Measurements from ENCODE around the gene C11orf24. TPM values are rescaled to one million over a fixed set of nuclear protein-coding genes. Genes with fewer than 3 reads are reported as not detected.

Gene C11orf24
- total RNA-seq, 5 donors from 2014 or later (not counting 1 experiment from before 2014, with no cell fraction given), result 9.5 to 25.3 (median 21.4) TPM

DNA sequence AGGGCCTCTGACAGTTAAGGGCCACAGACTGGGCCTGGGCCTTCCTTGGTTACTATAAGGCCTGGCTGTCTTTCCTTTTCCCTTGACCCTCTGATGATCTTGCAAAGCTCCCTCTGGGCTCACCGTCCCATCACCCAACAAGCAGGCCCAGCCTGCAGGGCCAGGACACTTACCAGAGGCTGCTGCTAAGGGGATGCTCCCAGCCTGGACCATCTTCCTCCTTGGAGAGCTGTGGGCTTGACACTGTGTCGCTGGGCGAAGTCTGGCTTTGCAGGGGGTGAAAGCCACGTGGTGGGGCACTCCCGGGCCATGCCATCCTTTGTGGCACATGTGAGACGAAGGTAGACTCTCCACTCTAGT, 3.9 kb downstream of the C11orf24 start:
- peak overlapping the region in 1 of 2 donors; percentile 22 for H3K27ac Mint-ChIP-seq
- no peaks in the 10 kb centered on the region for H3K27me3 ChIP-seq (replicated peaks in 1 of 2; ENCODE audit: control insufficient read depth in 2 of 2, extremely low read depth in 1 of 2, insufficient read depth in 2 of 2, low read length in 1 of 2)
- H3K27ac ChIP-seq (ENCODE audit: low read length), result no peak overlapping the region
- peaks cover 28 to 44% (median 41%) of the 10 kb centered on the region in 3 donors for H3K4me1 Mint-ChIP-seq
- ChIA-PET POLR2A (interaction anchor here in 1 of 2 donors (0.6 kb wide), 1 partner anchor 64 kb away, joined by 3 read pairs; no protein-coding TSS in a partner anchor), CTCF (no interaction called here)
- H3K9me3 ChIP-seq, result no peaks in the 10 kb centered on the region
- ATAC-seq (replicated peaks in 1 of 4), result no peak
- no peaks in the 10 kb centered on the region for H3K27me3 Mint-ChIP-seq
- peaks cover 3 to 42% of the 10 kb centered on the region in 2 donors for H3K36me3 ChIP-seq (ENCODE audit: control insufficient read depth in 2 of 2, extremely low read depth in 1 of 2, insufficient read depth in 1 of 2, low read length in 1 of 2)
- H3K4me1 ChIP-seq (ENCODE audit: control insufficient read depth in 1 of 2, extremely low read depth in 1 of 2, insufficient read depth in 2 of 2, low read length in 2 of 2), result peaks cover 0 to 28% of the 10 kb centered on the region in 2 experiments
- H3K36me3 Mint-ChIP-seq, result peaks cover 26% of the 10 kb centered on the region
- WGBS (ENCODE audit: insufficient coverage), result 91% methylated on average over 3 of the region's 6 CpGs
- no peak for DNase-seq
- H3K9me3 Mint-ChIP-seq, result no peaks in the 10 kb centered on the region
- no peak overlapping the region for H3K4me3 Mint-ChIP-seq
- H3K4me3 ChIP-seq (ENCODE audit: control insufficient read depth in 1 of 2, extremely low read depth in 1 of 2, low read length in 1 of 2), result no peak overlapping the region

DNA sequence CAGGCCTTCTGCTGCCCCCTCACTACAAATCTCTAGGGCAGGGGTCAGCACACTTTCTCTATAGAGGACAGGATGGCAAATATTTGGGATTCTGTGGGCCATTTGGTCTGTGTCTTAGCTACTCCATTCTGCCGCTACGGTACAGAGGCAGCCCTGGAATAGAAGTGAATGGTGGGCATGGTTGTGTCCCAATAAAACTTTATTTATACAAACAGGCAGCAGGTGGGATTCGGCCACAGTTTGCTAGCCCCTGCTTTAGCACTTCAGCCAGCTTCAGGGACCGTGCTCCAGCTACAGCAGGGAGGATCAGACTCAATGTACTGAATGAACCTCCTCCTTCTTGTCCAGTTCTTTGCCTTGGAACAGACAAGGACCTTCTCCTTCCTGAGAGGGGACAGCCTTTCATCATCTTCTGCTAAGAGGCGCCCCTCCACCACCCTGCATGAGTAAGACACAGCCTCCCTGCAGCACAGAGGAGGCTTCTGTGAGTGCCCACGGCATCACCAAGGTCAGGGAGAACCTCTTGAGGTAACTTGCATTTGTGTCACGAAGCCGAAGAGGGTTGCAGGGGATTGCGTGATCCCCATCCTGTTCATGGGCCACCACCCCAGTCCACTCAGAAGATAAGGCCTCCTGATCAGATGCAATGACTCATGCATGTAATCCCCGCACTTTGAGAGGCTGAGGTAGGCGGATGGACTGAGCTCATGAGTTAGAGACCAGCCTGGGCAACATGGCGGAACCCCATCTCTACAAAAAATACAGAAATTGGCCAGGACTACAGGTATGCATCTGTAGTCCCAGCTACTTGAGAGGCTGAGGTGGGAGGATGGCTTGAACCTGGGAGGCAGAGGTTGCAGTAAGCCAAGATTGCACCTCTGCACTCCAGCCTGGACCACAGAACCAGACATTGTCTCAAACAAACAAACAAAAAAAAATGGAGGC, 4.6 kb downstream of the C11orf24 start:
- Mint-ChIP-seq H3K27ac (no peak overlapping the region), H3K4me3 (no peak overlapping the region), H3K36me3 (peaks cover 32% of the 10 kb centered on the region), H3K9me3 (no peaks in the 10 kb centered on the region), H3K4me1 (peaks cover 22 to 38% (median 36%) of the 10 kb centered on the region in 3 donors), H3K27me3 (no peaks in the 10 kb centered on the region)
- peaks cover 0 to 21% of the 10 kb centered on the region in 2 experiments for H3K4me1 ChIP-seq (ENCODE audit: control insufficient read depth in 1 of 2, extremely low read depth in 1 of 2, insufficient read depth in 2 of 2, low read length in 2 of 2)
- DNase-seq (no peak), ATAC-seq (replicated peaks in 1 of 4) (no peak)
- no peak overlapping the region for H3K27ac ChIP-seq (ENCODE audit: low read length)
- ChIA-PET POLR2A (interaction anchor here in 1 of 2 donors (0.6 kb wide), 1 partner anchor 65 kb away, joined by 3 read pairs; no protein-coding TSS in a partner anchor), CTCF (no interaction called here)
- H3K27me3 ChIP-seq (replicated peaks in 1 of 2; ENCODE audit: control insufficient read depth in 2 of 2, extremely low read depth in 1 of 2, insufficient read depth in 2 of 2, low read length in 1 of 2), result no peaks in the 10 kb centered on the region
- H3K4me3 ChIP-seq (ENCODE audit: control insufficient read depth in 1 of 2, extremely low read depth in 1 of 2, low read length in 1 of 2), result no peak overlapping the region
- 86% methylated on average over 3 of the region's 12 CpGs for whole genome bisulfite sequencing (ENCODE audit: insufficient coverage)
- no peaks in the 10 kb centered on the region for H3K9me3 ChIP-seq
- peaks cover 8 to 49% of the 10 kb centered on the region in 2 donors for H3K36me3 ChIP-seq (ENCODE audit: control insufficient read depth in 2 of 2, extremely low read depth in 1 of 2, insufficient read depth in 1 of 2, low read length in 1 of 2)

GRCh38 chr11:68266121-68266891, 5.5 kb downstream of the C11orf24 start:
- no peak for ATAC-seq (replicated peaks in 1 of 4)
- Mint-ChIP-seq H3K4me1 (peaks cover 21 to 35% (median 35%) of the 10 kb centered on the region in 3 donors), H3K27ac (no peak overlapping the region), H3K4me3 (no peak overlapping the region), H3K36me3 (peaks cover 38% of the 10 kb centered on the region), H3K9me3 (no peaks in the 10 kb centered on the region), H3K27me3 (no peaks in the 10 kb centered on the region)
- H3K27ac ChIP-seq (ENCODE audit: low read length), result no peak overlapping the region
- ChIA-PET POLR2A (no interaction called here), CTCF (interaction anchor here in 1 of 2 donors (1.0 kb wide), 1 partner anchor 9 kb away, joined by 4 read pairs; no protein-coding TSS in a partner anchor)
- peaks cover 0 to 16% of the 10 kb centered on the region in 2 experiments for H3K4me1 ChIP-seq (ENCODE audit: control insufficient read depth in 1 of 2, extremely low read depth in 1 of 2, insufficient read depth in 2 of 2, low read length in 2 of 2)
- H3K27me3 ChIP-seq (replicated peaks in 1 of 2; ENCODE audit: control insufficient read depth in 2 of 2, extremely low read depth in 1 of 2, insufficient read depth in 2 of 2, low read length in 1 of 2), result no peaks in the 10 kb centered on the region
- DNase-seq, result no peak
- H3K9me3 ChIP-seq, result no peaks in the 10 kb centered on the region
- peaks cover 13 to 57% of the 10 kb centered on the region in 2 donors for H3K36me3 ChIP-seq (ENCODE audit: control insufficient read depth in 2 of 2, extremely low read depth in 1 of 2, insufficient read depth in 1 of 2, low read length in 1 of 2)
- no peak overlapping the region for H3K4me3 ChIP-seq (ENCODE audit: control insufficient read depth in 1 of 2, extremely low read depth in 1 of 2, low read length in 1 of 2)
- 97% methylated on average over 9 of the region's 16 CpGs for WGBS (ENCODE audit: insufficient coverage)

GRCh38 chr11:68264741-68265540, 6.8 kb downstream of the C11orf24 start:
- no peak for ATAC-seq (replicated peaks in 1 of 4)
- Mint-ChIP-seq H3K4me1 (peaks cover 10 to 22% (median 21%) of the 10 kb centered on the region in 3 donors), H3K9me3 (no peaks in the 10 kb centered on the region), H3K27ac (no peak overlapping the region), H3K4me3 (no peak overlapping the region), H3K27me3 (no peaks in the 10 kb centered on the region), H3K36me3 (peaks cover 38% of the 10 kb centered on the region)
- H3K27ac ChIP-seq (ENCODE audit: low read length), result no peak overlapping the region
- peaks cover 0 to 2% of the 10 kb centered on the region in 2 experiments for H3K4me1 ChIP-seq (ENCODE audit: control insufficient read depth in 1 of 2, extremely low read depth in 1 of 2, insufficient read depth in 2 of 2, low read length in 2 of 2)
- CTCF ChIA-PET, result no interaction called here
- 89% methylated on average over 10 of the region's 13 CpGs for WGBS (ENCODE audit: insufficient coverage)
- H3K36me3 ChIP-seq (ENCODE audit: control insufficient read depth in 2 of 2, extremely low read depth in 1 of 2, insufficient read depth in 1 of 2, low read length in 1 of 2), result peaks cover 16 to 61% of the 10 kb centered on the region in 2 donors
- POLR2A ChIA-PET, result no interaction called here
- H3K9me3 ChIP-seq, result no peaks in the 10 kb centered on the region
- H3K4me3 ChIP-seq (ENCODE audit: control insufficient read depth in 1 of 2, extremely low read depth in 1 of 2, low read length in 1 of 2), result no peak overlapping the region
- no peak for DNase-seq
- no peaks in the 10 kb centered on the region for H3K27me3 ChIP-seq (replicated peaks in 1 of 2; ENCODE audit: control insufficient read depth in 2 of 2, extremely low read depth in 1 of 2, insufficient read depth in 2 of 2, low read length in 1 of 2)

DNA sequence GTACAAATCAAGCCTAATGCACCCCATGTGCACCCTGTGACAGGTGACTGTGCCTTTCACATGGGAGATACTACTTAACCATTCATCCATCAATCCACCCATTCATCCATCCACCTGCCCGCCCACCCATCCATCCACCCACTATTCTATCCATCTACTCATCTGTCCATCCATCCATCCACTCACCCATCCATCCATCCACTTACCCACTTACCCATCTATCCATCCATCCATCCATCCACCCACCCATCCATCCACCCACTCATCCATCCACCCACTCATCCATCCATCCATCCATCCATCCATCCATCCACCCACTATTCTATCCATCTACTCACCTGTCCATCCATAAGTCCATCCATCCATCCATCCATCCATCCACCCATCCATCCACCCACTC, 7.5 kb downstream of the C11orf24 start:
- peaks cover 16 to 61% of the 10 kb centered on the region in 2 donors for H3K36me3 ChIP-seq (ENCODE audit: control insufficient read depth in 2 of 2, extremely low read depth in 1 of 2, insufficient read depth in 1 of 2, low read length in 1 of 2)
- H3K27me3 ChIP-seq (replicated peaks in 1 of 2; ENCODE audit: control insufficient read depth in 2 of 2, extremely low read depth in 1 of 2, insufficient read depth in 2 of 2, low read length in 1 of 2), result no peaks in the 10 kb centered on the region
- DNase-seq (no peak), ATAC-seq (replicated peaks in 1 of 4) (no peak)
- ChIA-PET POLR2A (no interaction called here), CTCF (no interaction called here)
- no peaks in the 10 kb centered on the region for H3K9me3 ChIP-seq
- 100% methylated on average over 1 of the region's 1 CpG for WGBS (ENCODE audit: insufficient coverage)
- Mint-ChIP-seq H3K27me3 (no peaks in the 10 kb centered on the region), H3K4me1 (peaks cover 5 to 15% (median 14%) of the 10 kb centered on the region in 3 donors), H3K36me3 (peaks cover 38% of the 10 kb centered on the region), H3K4me3 (no peak overlapping the region), H3K27ac (no peak overlapping the region), H3K9me3 (no peaks in the 10 kb centered on the region)
- H3K4me1 ChIP-seq (ENCODE audit: control insufficient read depth in 1 of 2, extremely low read depth in 1 of 2, insufficient read depth in 2 of 2, low read length in 2 of 2), result no peaks in the 10 kb centered on the region
- no peak overlapping the region for H3K27ac ChIP-seq (ENCODE audit: low read length)
- no peak overlapping the region for H3K4me3 ChIP-seq (ENCODE audit: control insufficient read depth in 1 of 2, extremely low read depth in 1 of 2, low read length in 1 of 2)

Data from T-cell (primary cell).